Prostate gland (tissue), 2 donors: ENCODE results near the gene EDAR.

Experiments
- CTCF ChIP-seq, 4 experiments: fragments of 200-600 bp in 2 of 4; fragments of 450-650 bp in 2 of 4; sonication (generic) in 2 of 4; IDR thresholded peaks; 1 replicate in 3 of 4; 2 replicates in 1 of 4; pipeline ENCODE4 v1.5.1; 2016 to 2019; ENCODE audit warnings: antibody characterized with exemption in 4 of 4, mild to moderate bottlenecking in 2 of 4, moderate library complexity in 2 of 4
- POLR2A ChIP-seq: fragments of 450-650 bp; IDR thresholded peaks from one replicate; pipeline ENCODE4 v1.6.1; 2016; ENCODE audit warnings: antibody characterized with exemption, mild to moderate bottlenecking

- no peak for TF ChIP-seq CTCF (IDR thresholded peaks at IDR 0.05)
- TF ChIP-seq POLR2A = no peak
Observed at GRCh38 chr2:109021895-109022300, 32.9 kb upstream of the EDAR start.
